ENCODE data around the gene COA7. TPM values are rescaled to one million over a fixed set of nuclear protein-coding genes. Genes with fewer than 3 reads are reported as not detected.
"Not testable (repeated sequence)": the region's sequence is repeated elsewhere in the genome, so short reads cannot be mapped to it uniquely, and the experiment has no call there.

COA7 gene
- total RNA-seq, 1 experiment from 2014 or later: 38.9 TPM

GRCh38 chr1:52726265-52727113, 28.3 kb upstream of the COA7 start, which contains the start of gene ZYG11B:
TSS of gene ZYG11B (plus strand) at chr1:52726453. CDS start at chr1:52726654, 201 bp downstream.
- Mint-ChIP-seq H3K36me3 (ENCODE audit: insufficient read depth, unreplicated experiment) (no peaks in the 10 kb centered on the region), H3K4me1 (ENCODE audit: insufficient read depth, unreplicated experiment) (peaks cover 25% of the 10 kb centered on the region), H3K27ac (ENCODE audit: low read depth, unreplicated experiment) (peak within 1 kb of the TSS; percentile 96), H3K9me3 (ENCODE audit: unreplicated experiment) (no peaks in the 10 kb centered on the region), H3K4me3 (ENCODE audit: unreplicated experiment) (peak within 1 kb of the TSS; percentile 97), H3K27me3 (ENCODE audit: insufficient read depth, unreplicated experiment) (no peaks in the 10 kb centered on the region)
- intact Hi-C loops (cut with micrococcal nuclease): no loop called here
- peak; percentile 81 for DNase-seq (ENCODE audit: unreplicated experiment)
- ChIA-PET POLR2A (interaction anchor here (0.5 to 2.5 kb wide), 13 partner anchors 9 to 470 kb away, joined by 3 to 22 read pairs (median 5); partner anchors contain the start of genes COA7 and TUT4), CTCF (interaction anchor here (0.6 to 1.3 kb wide), 5 partner anchors 19 to 196 kb away, joined by 3 to 7 read pairs (median 3); no protein-coding TSS in a partner anchor)
- no peak for TF ChIP-seq CTCF (IDR thresholded peaks at IDR 0.05; ENCODE audit: unreplicated experiment)
- BruUV-seq (replicated peaks): no TSS peak

DNA sequence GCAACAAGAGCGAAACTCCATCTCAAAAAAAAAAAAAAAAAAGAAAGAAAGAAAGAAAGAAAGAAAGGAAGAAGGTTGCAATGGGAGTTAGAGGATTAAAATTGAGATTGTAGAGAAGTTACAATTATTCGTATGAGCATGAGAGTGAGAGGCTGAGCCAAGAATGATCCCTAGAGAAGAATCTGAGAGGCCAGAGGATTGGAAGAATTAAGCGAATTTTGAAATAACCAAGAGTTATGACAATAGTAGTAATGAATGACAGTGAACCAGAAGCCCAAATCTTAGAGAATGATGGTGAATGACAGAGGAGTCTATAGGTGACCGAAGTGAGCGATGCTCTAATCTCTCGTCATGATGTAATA, 27.7 kb upstream of the COA7 start:
- Mint-ChIP-seq H3K36me3 (ENCODE audit: insufficient read depth, unreplicated experiment) (no peaks in the 10 kb centered on the region), H3K27ac (ENCODE audit: low read depth, unreplicated experiment) (peak overlapping the region; percentile 96), H3K4me1 (ENCODE audit: insufficient read depth, unreplicated experiment) (peaks cover 25% of the 10 kb centered on the region), H3K9me3 (ENCODE audit: unreplicated experiment) (no peaks in the 10 kb centered on the region), H3K4me3 (ENCODE audit: unreplicated experiment) (peak overlapping the region; percentile 97), H3K27me3 (ENCODE audit: insufficient read depth, unreplicated experiment) (no peaks in the 10 kb centered on the region)
- no peak for DNase-seq (ENCODE audit: unreplicated experiment)
- intact Hi-C loops (cut with micrococcal nuclease): no loop called here
- TF ChIP-seq CTCF (IDR thresholded peaks at IDR 0.05; ENCODE audit: unreplicated experiment): no peak
- CTCF ChIA-PET: interaction anchor here (0.9 kb wide), 1 partner anchor 22 kb away, joined by 7 read pairs; no protein-coding TSS in a partner anchor
- BruUV-seq (replicated peaks): no TSS peak
- POLR2A ChIA-PET: interaction anchor here (0.5 to 2.5 kb wide), 9 partner anchors 10 to 470 kb away, joined by 3 to 22 read pairs (median 5); partner anchors contain the start of genes COA7 and TUT4

GRCh38 chr1:52723260-52723659, 25.1 kb upstream of the COA7 start:
- no peak for TF ChIP-seq CTCF (IDR thresholded peaks at IDR 0.05; ENCODE audit: unreplicated experiment)
- Mint-ChIP-seq H3K27me3 (ENCODE audit: insufficient read depth, unreplicated experiment) (no peaks in the 10 kb centered on the region), H3K4me3 (ENCODE audit: unreplicated experiment) (no peak overlapping the region), H3K4me1 (ENCODE audit: insufficient read depth, unreplicated experiment) (peaks cover 18% of the 10 kb centered on the region), H3K9me3 (ENCODE audit: unreplicated experiment) (no peaks in the 10 kb centered on the region), H3K27ac (ENCODE audit: low read depth, unreplicated experiment) (no peak overlapping the region), H3K36me3 (ENCODE audit: insufficient read depth, unreplicated experiment) (no peaks in the 10 kb centered on the region)
- intact Hi-C loops (cut with micrococcal nuclease): no loop called here
- ChIA-PET CTCF (interaction anchor here (0.8 to 1.7 kb wide), 2 partner anchors 11 to 24 kb away, joined by 3 to 4 read pairs; no protein-coding TSS in a partner anchor), POLR2A (interaction anchor here (1.3 kb wide), 1 partner anchor 20 kb away, joined by 4 read pairs; no protein-coding TSS in a partner anchor)
- DNase-seq (ENCODE audit: unreplicated experiment): no peak
- no TSS peak for BruUV-seq (replicated peaks)

DNA sequence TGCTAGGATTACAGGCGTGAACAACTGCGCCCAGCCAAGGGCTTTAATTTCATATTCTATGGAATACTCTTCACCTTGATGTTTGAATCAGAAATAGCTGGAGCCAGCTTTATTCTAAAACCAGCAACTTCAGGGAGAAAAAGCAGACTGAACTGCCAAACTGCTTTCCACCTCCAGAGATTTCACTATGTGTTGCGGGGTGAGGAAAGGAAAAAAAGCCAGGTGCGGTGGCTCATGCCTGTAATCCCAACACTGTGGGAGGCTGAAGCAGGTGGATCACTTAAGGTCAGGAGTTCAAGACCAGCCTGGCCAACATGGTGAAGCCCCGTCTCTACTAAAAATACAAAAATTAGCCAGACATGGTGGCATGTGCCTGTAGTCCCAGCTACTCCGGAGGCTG, 17.1 kb upstream of the COA7 start:
- BruUV-seq (replicated peaks); intact Hi-C loops (cut with micrococcal nuclease); H3K36me3 Mint-ChIP-seq (ENCODE audit: insufficient read depth, unreplicated experiment); H3K27me3 Mint-ChIP-seq (ENCODE audit: insufficient read depth, unreplicated experiment); H3K9me3 Mint-ChIP-seq (ENCODE audit: unreplicated experiment); DNase-seq (ENCODE audit: unreplicated experiment); H3K4me1 Mint-ChIP-seq (ENCODE audit: insufficient read depth, unreplicated experiment); H3K27ac Mint-ChIP-seq (ENCODE audit: low read depth, unreplicated experiment); H3K4me3 Mint-ChIP-seq (ENCODE audit: unreplicated experiment); CTCF ChIA-PET: not testable (repeated sequence)
- POLR2A ChIA-PET: interaction anchor here (0.9 to 1.7 kb wide), 2 partner anchors 9 to 11 kb away, joined by 3 to 4 read pairs; partner anchors contain the start of gene ZYG11B

All from MCF 10A (cell line).